Suppressor macrophage (primary cell): ENCODE data around the gene BAZ1A.

Experiments used
- DNase-seq, 4 experiments: peaks; one replicate each; pipeline ENCODE4 v3.0.0-alpha.2; 2020 to 2022

BAZ1A gene

DNA sequence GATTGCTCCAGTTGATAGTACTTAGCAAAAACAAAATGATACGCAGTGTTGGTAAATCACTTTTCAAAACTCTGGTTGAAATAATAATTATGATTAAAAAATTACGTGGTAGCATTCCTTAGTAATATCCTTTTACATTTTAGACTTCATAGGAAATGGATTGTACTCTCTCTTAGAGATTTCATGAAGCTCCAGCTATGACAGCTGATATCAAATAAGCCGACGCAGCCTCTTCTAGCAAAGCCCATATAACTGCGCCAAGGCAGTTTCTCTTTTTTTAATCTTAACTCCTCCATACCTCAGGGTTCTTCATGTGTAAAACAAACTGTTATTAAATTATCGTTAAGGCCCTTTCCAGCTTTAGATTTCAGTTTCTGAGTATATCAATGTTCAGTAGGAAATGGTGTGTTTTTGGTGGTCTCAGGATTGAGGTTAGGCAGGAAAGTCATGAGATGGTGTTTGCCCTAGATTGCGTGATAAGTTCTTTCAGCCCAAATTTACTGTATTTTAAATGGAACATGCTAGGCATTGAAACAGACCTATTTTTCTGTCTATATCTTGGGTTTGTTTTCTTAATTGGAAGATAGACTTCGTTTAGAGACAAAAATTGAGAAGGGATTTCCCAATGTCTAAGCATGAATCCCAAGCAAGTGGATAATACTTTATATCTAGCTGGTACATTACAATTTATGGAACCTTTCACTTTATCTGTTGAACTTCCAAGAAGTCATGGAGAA lies 159.9 kb downstream of the BAZ1A start:
- peak in 3 of 4 experiments; percentile 7 to 28 (median 12) for DNase-seq

DNA sequence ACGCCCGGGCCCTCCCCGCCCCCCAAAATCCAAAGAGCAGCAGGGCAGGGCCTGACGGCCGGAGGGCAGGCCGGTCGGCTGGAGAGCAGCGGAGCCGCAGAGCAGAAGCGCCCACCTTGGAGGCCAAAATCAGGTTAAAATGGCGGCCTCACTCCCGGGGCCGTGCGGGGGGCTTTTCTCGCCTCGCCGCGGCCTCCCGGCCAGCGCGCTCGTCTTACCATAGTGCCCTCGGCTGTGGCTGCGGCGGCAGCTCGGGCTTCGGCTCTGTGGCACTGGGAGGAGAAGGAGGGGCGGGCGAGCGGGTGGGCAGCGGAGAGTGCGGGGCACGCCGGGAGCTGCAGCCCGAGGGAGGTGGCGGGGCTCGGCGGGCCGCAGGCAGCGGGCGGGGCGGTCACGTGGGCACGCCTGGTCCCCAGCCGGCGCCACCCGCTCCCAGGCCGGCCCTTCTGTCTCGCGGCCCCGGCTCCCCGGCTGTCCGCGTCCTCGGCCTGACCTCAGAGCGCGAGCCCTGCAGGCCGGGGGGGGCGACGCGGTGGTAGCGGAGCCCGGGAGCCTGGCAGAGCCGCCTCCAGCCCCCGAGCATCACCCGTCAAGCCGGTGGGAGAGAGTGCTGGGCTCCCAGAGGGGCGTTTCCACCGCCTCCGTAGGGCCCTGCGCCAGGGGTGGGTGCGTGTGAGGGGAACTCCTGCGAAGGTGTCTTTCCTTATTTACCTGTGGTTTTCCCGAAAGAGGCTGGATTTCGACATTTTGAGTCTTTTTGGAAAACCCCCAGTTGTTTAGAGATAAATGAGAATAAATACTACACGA lies 160.6 kb downstream of the BAZ1A start, which contains the start of gene CFL2:
CFL2 (minus strand) TSS at position 274 of the 807 bp plus-strand sequence; CDS start at position 221, 53 bp downstream.
- DNase-seq: peak; percentile 80 to 93 (median 86)

DNA sequence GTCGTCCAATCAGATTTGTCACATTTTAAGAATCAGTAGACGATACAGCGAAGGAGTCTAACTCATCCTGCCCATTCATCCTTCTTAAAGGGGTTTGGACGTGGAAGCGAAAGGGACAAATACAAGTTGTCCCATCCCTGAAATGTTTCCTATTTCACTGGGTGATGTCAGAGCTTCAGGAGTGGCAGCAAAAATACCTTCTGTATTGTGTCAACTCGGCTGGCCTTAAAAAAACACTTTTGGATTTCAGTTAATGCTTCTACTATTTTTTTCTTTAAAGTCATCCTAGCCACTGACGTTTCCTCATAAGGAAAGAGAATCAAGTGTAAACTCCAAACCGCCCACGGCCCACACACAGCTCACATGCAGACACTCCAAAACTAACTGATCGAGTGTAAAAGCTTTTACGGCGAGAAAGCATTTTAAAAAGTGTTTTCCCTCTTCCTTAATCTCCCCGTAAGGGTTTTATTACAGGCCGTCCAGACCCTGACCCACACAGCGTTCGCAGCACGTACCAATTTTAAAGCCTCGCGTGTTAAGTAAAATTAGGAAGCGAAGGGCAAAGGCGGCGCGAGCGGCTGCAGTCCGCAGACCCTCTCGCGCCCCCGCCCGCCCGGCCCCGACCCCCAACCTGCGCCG lies 161.4 kb downstream of the BAZ1A start:
- DNase-seq: peak; percentile 51 to 78 (median 75)

DNA sequence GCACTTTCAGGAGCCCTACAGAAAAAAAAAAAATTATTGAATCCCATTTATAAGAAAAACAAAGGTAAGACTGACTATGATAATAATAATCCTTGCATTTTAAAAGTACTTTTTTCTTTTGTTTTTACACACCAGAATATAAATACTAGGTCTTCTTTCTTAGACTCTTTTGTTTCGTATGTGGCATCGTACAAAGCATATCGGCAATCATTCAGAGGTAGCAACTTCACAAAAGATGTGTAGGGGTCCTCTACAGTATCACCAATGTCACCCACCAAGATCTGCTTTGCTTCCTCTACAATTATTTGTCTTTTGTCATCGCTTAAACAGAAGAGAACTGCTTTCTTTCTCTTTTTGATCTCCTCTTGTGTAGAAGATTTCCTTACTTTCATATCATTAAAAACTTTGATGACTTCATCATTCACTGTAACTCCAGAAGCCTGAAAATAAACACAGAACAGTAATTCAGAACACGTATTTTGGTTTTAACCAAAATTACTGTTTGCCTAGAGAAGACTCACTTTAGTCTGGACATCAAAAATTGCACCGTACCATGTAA lies 162.0 kb downstream of the BAZ1A start:
- no peak for DNase-seq

GRCh38 chr14:34711796-34712712 lies 163.1 kb downstream of the BAZ1A start:
- no peak for DNase-seq

DNA sequence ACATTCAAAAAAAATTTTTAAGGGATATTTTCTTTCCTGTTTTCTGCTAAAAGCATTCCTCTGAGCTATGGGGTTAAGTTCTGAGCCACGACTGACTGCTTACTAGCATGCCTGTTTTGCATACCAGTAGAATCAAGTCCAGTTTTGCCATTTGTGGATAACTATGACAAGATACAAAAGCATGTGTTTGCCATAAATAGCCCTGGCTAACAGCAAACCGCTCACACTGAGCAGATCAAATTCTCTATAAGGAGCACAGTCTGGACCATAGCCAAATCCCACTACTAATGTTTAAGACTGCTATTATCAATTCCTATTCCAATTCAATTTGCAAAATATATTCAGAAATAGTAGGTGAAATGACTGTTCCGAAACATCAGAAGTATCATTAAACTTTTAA lies 164.0 kb downstream of the BAZ1A start:
- DNase-seq: no peak

DNA sequence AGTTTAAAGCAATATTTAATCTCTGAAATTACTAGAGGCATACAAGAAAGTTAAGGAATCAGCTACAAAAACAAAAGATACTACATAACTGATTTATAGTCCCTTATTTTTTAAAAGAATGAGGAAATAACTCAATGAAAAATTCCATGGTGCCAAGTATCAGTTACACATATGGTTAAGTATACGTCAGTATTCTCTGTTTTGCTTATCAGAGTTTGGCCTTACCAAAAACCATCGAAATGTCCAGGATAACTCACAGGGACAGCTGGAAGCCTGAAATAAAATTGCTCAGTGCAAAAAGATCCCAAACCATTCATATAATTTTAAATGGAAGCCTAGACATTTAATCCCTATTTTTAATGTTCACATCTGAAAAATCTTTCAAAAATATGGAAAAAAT lies 164.4 kb downstream of the BAZ1A start:
- DNase-seq: no peak

- DNase-seq: no peak
These were observed 165.2 kb downstream of the BAZ1A start for GRCh38 chr14:34710006-34710405.

DNA sequence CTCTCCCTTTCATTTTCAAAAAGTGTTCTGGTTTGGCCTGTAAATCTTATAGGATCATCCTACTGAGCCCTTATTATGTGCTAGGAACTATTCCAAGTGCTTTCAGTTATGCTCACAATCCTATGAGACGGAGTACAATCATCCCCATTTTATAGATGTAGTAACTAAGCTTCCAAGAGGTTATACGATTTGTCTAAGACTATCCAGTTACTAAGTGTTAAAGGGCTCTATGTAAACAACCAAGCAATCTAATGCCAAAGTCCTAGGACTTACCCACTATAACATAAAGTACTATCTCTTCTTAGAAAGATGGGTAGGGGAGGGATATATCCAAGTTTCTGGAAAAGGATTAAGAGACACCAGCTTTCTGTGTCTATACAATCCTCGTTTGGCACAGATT lies 167.4 kb downstream of the BAZ1A start:
- DNase-seq: no peak
